ENCODE results near the gene PBX3.

DNA sequence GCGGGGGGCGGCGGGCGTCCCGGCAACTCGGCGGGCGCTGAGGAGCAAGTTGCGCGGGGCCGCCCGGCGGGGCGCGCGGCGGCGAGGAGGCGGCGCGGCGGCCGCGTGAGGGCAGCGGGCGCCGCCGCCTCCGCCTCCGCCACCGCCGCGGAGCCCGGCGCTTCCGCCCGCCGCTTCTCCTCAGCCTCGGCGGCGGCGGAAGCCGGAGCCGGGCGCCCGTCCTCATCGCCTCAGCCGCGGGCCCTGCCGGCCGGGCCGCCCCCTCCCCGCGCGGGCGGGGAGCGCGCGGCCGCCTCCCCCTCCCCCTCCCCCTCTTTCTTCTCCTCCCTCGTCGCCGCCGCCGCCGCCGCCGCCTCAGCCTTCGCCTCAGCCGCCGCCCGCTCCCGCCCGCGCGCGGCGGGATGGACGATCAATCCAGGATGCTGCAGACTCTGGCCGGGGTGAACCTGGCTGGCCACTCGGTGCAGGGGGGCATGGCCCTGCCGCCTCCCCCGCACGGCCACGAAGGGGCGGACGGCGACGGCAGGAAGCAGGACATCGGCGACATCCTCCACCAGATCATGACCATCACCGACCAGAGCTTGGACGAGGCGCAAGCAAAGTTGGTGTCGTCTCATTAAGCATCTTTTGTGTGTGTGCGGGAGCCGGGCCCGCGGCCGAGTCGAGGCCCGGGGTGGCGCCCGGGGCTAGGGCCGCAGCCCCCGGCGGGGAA is at the start of gene PBX3:
- TF ChIP-seq FOXA1 (IDR thresholded peaks at IDR 0.05): no peak
- TF ChIP-seq ARNT (IDR thresholded peaks at IDR 0.05): no peak
- no peak for TF ChIP-seq SP1 (IDR thresholded peaks at IDR 0.05)
- no peak for TF ChIP-seq FOXK2 (IDR thresholded peaks at IDR 0.05)
- no peak; the same call in 1 of the 2 replicates for TF ChIP-seq CTBP1 (IDR thresholded peaks at IDR 0.05; ENCODE audit: borderline replicate concordance)
- no peak for TF ChIP-seq HDGF (IDR thresholded peaks at IDR 0.05; ENCODE audit: borderline replicate concordance)
- no peak for TF ChIP-seq SUZ12 (IDR thresholded peaks at IDR 0.05)
